ENCODE data around the gene HNRNPH2. TPM values are rescaled to one million over a fixed set of nuclear protein-coding genes. Genes with fewer than 3 reads are reported as not detected.

The HNRNPH2 gene
- total and polyA plus RNA-seq, 10 of the 15 experiments (the other 5 are each of a cell fraction or from before 2014, with no cell fraction given): 34.5 to 102 (median 61.4) TPM

GRCh38 chrX:101442085-101442484 lies 34.1 kb downstream of the HNRNPH2 start (continued):
- no peak for TF ChIP-seq CBX5 (IDR thresholded peaks at IDR 0.05; ENCODE audit: low read depth)
- no peak for TF ChIP-seq HCFC1 (IDR thresholded peaks at IDR 0.05; ENCODE audit: low read length)
- TF ChIP-seq, protein P1, sequence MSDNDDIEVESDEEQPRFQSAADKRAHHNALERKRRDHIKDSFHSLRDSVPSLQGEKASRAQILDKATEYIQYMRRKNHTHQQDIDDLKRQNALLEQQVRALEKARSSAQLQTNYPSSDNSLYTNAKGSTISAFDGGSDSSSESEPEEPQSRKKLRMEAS (IDR thresholded peaks at IDR 0.05; ENCODE audit: low read depth, low read length): no peak
- TF ChIP-seq SIX5 (IDR thresholded peaks at IDR 0.05; ENCODE audit: low read depth, low read length, severe bottlenecking): no peak
- no peak for TF ChIP-seq ZNF384 (IDR thresholded peaks at IDR 0.05; ENCODE audit: borderline replicate concordance, low read depth, low read length)
- TF ChIP-seq, protein P2, sequence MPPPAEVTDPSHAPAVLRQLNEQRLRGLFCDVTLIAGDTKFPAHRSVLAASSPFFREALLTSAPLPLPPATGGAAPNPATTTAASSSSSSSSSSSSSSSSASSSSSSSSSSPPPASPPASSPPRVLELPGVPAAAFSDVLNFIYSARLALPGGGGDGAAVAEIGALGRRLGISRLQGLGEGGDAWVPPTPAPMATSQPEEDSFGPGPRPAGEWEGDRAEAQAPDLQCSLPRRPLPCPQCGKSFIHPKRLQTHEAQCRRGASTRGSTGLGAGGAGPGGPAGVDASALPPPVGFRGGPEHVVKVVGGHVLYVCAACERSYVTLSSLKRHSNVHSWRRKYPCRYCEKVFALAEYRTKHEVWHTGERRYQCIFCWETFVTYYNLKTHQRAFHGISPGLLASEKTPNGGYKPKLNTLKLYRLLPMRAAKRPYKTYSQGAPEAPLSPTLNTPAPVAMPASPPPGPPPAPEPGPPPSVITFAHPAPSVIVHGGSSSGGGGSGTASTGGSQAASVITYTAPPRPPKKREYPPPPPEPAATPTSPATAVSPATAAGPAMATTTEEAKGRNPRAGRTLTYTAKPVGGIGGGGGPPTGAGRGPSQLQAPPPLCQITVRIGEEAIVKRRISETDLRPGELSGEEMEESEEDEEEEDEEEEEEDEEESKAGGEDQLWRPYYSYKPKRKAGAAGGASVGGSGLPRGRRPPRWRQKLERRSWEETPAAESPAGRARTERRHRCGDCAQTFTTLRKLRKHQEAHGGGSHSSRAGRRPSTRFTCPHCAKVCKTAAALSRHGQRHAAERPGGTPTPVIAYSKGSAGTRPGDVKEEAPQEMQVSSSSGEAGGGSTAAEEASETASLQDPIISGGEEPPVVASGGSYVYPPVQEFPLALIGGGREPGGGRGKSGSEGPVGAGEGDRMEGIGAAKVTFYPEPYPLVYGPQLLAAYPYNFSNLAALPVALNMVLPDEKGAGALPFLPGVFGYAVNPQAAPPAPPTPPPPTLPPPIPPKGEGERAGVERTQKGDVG (CRISPR knock-in tag; IDR thresholded peaks at IDR 0.05): no peak

GRCh38 chrX:101449279-101449678 lies 41.3 kb downstream of the HNRNPH2 start:
- Histone ChIP-seq H3K4me2 (ENCODE audit: control insufficient read depth, insufficient read depth) (no peak overlapping the region), H3K9me3 (replicated peaks; ENCODE audit: control insufficient read depth, insufficient read depth, low read length) (no peaks in the 10 kb centered on the region), H3K27ac (ENCODE audit: control insufficient read depth, insufficient read depth) (no peak overlapping the region), H3K79me2 (ENCODE audit: control insufficient read depth, insufficient read depth, low read length) (no peaks in the 10 kb centered on the region), H3K9ac (ENCODE audit: control insufficient read depth, insufficient read depth, low read length) (no peak overlapping the region), H3K36me3 (ENCODE audit: control insufficient read depth in 2 of 2, insufficient read depth in 2 of 2, low read length in 1 of 2) (no peaks in the 10 kb centered on the region), H3K4me1 (ENCODE audit: control insufficient read depth, insufficient read depth, low read length) (no peaks in the 10 kb centered on the region), H3K4me3 (no peak overlapping the region), H2AFZ (ENCODE audit: control insufficient read depth, low read depth, low read length) (no peak overlapping the region), H3K27me3 (replicated peaks in 1 of 2; ENCODE audit: control insufficient read depth in 2 of 2, insufficient read depth in 2 of 2, low read length in 1 of 2) (no peaks in the 10 kb centered on the region), H4K20me1 (ENCODE audit: control insufficient read depth, insufficient read depth) (no peaks in the 10 kb centered on the region)
- ChIA-PET POLR2A (no interaction called here), CTCF (interaction anchor here (1.0 kb wide), 1 partner anchor 36 kb away, joined by 3 read pairs; no protein-coding TSS in a partner anchor), SMC1A (ENCODE audit: uncharacterized antibody, unreplicated experiment) (no interaction called here), RAD21 (ENCODE audit: unreplicated experiment) (interaction anchor here (0.7 kb wide), 1 partner anchor 36 kb away, joined by 3 read pairs; no protein-coding TSS in a partner anchor)
- in situ Hi-C loops (cut with MboI) (no loop called here), intact Hi-C loops (cut with micrococcal nuclease; ENCODE audit: unreplicated experiment) (no loop called here)
- FAIRE-seq: peak; percentile 23
- 47% methylated on average over 1 of the region's 1 CpG for WGBS (ENCODE audit: insufficient coverage, insufficient replicate concordance, low lambda C conversion rate, missing lambda C conversion rate)
- ATAC-seq: no peak
- no TSS peak for BruUV-seq (replicated peaks)
- DNase-seq (ENCODE audit: low read depth, low spot score): no peak
- TF ChIP-seq, protein P3, sequence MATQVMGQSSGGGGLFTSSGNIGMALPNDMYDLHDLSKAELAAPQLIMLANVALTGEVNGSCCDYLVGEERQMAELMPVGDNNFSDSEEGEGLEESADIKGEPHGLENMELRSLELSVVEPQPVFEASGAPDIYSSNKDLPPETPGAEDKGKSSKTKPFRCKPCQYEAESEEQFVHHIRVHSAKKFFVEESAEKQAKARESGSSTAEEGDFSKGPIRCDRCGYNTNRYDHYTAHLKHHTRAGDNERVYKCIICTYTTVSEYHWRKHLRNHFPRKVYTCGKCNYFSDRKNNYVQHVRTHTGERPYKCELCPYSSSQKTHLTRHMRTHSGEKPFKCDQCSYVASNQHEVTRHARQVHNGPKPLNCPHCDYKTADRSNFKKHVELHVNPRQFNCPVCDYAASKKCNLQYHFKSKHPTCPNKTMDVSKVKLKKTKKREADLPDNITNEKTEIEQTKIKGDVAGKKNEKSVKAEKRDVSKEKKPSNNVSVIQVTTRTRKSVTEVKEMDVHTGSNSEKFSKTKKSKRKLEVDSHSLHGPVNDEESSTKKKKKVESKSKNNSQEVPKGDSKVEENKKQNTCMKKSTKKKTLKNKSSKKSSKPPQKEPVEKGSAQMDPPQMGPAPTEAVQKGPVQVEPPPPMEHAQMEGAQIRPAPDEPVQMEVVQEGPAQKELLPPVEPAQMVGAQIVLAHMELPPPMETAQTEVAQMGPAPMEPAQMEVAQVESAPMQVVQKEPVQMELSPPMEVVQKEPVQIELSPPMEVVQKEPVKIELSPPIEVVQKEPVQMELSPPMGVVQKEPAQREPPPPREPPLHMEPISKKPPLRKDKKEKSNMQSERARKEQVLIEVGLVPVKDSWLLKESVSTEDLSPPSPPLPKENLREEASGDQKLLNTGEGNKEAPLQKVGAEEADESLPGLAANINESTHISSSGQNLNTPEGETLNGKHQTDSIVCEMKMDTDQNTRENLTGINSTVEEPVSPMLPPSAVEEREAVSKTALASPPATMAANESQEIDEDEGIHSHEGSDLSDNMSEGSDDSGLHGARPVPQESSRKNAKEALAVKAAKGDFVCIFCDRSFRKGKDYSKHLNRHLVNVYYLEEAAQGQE (IDR thresholded peaks at IDR 0.05; ENCODE audit: low read depth, low read length): no peak
- TF ChIP-seq POLR2A (IDR thresholded peaks at IDR 0.05; ENCODE audit: low read depth, low read length) (no peak), BRCA1 (IDR thresholded peaks at IDR 0.05; ENCODE audit: low read depth, low read length) (no peak), RELB (IDR thresholded peaks at IDR 0.05; ENCODE audit: low read depth) (no peak), SREBF2 (IDR thresholded peaks at IDR 0.05; ENCODE audit: low read length) (no peak), SMAD5 (IDR thresholded peaks at IDR 0.05; ENCODE audit: low read depth) (no peak), FOXM1 (IDR thresholded peaks at IDR 0.05; ENCODE audit: low read depth, low read length) (no peak), ZNF622 (IDR thresholded peaks at IDR 0.05) (no peak)
